HepG2 (cell line): ENCODE measurements around the gene L3MBTL4. TPM values are rescaled to one million over a fixed set of nuclear protein-coding genes. Genes with fewer than 3 reads are reported as not detected.

Source experiments
- ATAC-seq: fragments of 200-7000 bp; cut with Tn5 transposase; 3 replicates; pipeline ENCODE4 v1.9.1; 2020; ENCODE audit warnings: mild to moderate bottlenecking, moderate library complexity
- BruUV-seq: library from RNA; stranded (reverse); fragments of 400-500 nt; replicated peaks from 2 replicates; lab custom pipeline; 2021; lab: Mats Ljungman, UMichigan
- CTCF ChIA-PET: fragments of 300-600 bp; formaldehyde crosslinking; extraction: SDS; loops from one replicate; lab custom pipeline; 2021; ENCODE audit warnings: low total read pairs, inconsistent platforms, low intra/inter-chr PET ratio; lab: Yijun Ruan, JAX
- POLR2A ChIA-PET: fragments of 350-600 bp; sonication (Branson Sonifier 250); formaldehyde crosslinking; loops from one replicate; lab custom pipeline; 2020; ENCODE audit warnings: antibody characterized with exemption, inconsistent platforms; lab: Yijun Ruan, JAX
- DNase-seq: peaks from one replicate; pipeline ENCODE4 v3.0.0-alpha.2; 2015; ENCODE audit warnings: low spot score
- FAIRE-seq: peaks from 3 replicates; lab custom pipeline; 2011; peaks lifted over from hg19 to GRCh38; lab: Jason Lieb, UNC
- H2AFZ ChIP-seq: one replicate; pipeline ENCODE4 v1.6.1; 2011; ENCODE audit warnings: low read length, inconsistent platforms
- H3K27ac ChIP-seq: fragments of 300-600 bp; 3 replicates; pipeline ENCODE4 v1.8.0; 2011; ENCODE audit warnings: mixed run types, mild to moderate bottlenecking, mixed read lengths, low read length, inconsistent platforms; ENCODE audit not compliant: insufficient read depth; ENCODE audit errors: extremely low read length
- H3K27me3 ChIP-seq, 2 experiments: fragments of 200-600 bp in 1 of 2; 2 replicates in 1 of 2; 3 replicates in 1 of 2; pipeline versions ENCODE4 v1.6.0 to v1.8.0; 2011; ENCODE audit warnings: low read length in 2 of 2, mild to moderate bottlenecking in 2 of 2, moderate library complexity in 2 of 2, inconsistent platforms in 1 of 2; ENCODE audit not compliant: insufficient read depth in 2 of 2, control insufficient read depth in 1 of 2
- H3K36me3 ChIP-seq, 2 experiments: fragments of 200-600 bp in 1 of 2; replicated peaks in 1 of 2; 2 replicates in 1 of 2; 3 replicates in 1 of 2; pipeline versions ENCODE4 v1.5.1 to v1.8.0; 2011; ENCODE audit warnings: low read length in 2 of 2, inconsistent platforms in 1 of 2; ENCODE audit not compliant: insufficient read depth in 2 of 2, control insufficient read depth in 1 of 2
- H3K4me1 ChIP-seq: 2 replicates; pipeline ENCODE4 v1.5.1; 2012; ENCODE audit warnings: low read length, inconsistent platforms; ENCODE audit not compliant: insufficient read depth
- H3K4me2 ChIP-seq: 2 replicates; pipeline ENCODE4 v1.6.0; 2011; ENCODE audit warnings: low read depth, low read length, inconsistent platforms
- H3K4me3 ChIP-seq, 3 experiments: fragments of 200-600 bp in 1 of 3; sonication (generic), shearing (Covaris generic) in 1 of 3; replicated peaks in 1 of 3; 2 replicates each; pipeline ENCODE4 v1.5.1; 2011 to 2016; ENCODE audit warnings: low read length in 3 of 3, inconsistent platforms in 2 of 3, low read depth in 2 of 3, mild to moderate bottlenecking in 2 of 3, control low read depth in 1 of 3, mixed read lengths in 1 of 3; ENCODE audit not compliant: insufficient read depth in 1 of 3
- H3K79me2 ChIP-seq: one replicate; pipeline ENCODE4 v1.6.1; 2011; ENCODE audit warnings: low read length, inconsistent platforms; ENCODE audit not compliant: insufficient read depth
- H3K9ac ChIP-seq: 2 replicates; pipeline ENCODE4 v1.6.0; 2011; ENCODE audit warnings: mild to moderate bottlenecking, low read depth, low read length, inconsistent platforms; ENCODE audit not compliant: insufficient read depth
- H3K9me3 ChIP-seq: 2 replicates; pipeline ENCODE4 v1.5.1; 2012; ENCODE audit warnings: mild to moderate bottlenecking, low read length
- H4K20me1 ChIP-seq: 2 replicates; pipeline ENCODE4 v1.6.0; 2011; ENCODE audit warnings: inconsistent platforms, mild to moderate bottlenecking, low read length, moderate library complexity; ENCODE audit not compliant: insufficient read depth
- CAMTA2 ChIP-seq: sonication (generic); formaldehyde crosslinking; IDR thresholded peaks from 2 replicates; pipeline ENCODE4 v1.4.0; 2020; ENCODE audit warnings: mild to moderate bottlenecking, missing genetic modification reagents, borderline replicate concordance
- CCAR2 ChIP-seq: fragments of 200-400 bp; formaldehyde crosslinking; optimal IDR thresholded peaks from 2 replicates; pipeline ENCODE3; 2018; ENCODE audit warnings: low read depth, mild to moderate bottlenecking, low read length, moderate library complexity
- CCDC6 ChIP-seq: sonication (generic); formaldehyde crosslinking; IDR thresholded peaks from 2 replicates; pipeline ENCODE4 v1.8.1; 2022; ENCODE audit warnings: mild to moderate bottlenecking, missing genetic modification reagents, moderate library complexity
- ELF1 ChIP-seq: sonication (generic); formaldehyde crosslinking; IDR thresholded peaks from 2 replicates; pipeline ENCODE4 v1.4.0; 2020; ENCODE audit warnings: missing genetic modification reagents
- MBNL3 ChIP-seq: fragments of 250-450 bp; sonication (Bioruptor Pico); conservative IDR thresholded peaks from 2 replicates; pipeline ENCODE4 v1.8.0; 2022; ENCODE audit warnings: mild to moderate bottlenecking, inconsistent platforms
- NFKB2 ChIP-seq: sonication (generic); formaldehyde crosslinking; IDR thresholded peaks from 2 replicates; pipeline ENCODE4 v1.4.0; 2020; ENCODE audit warnings: missing genetic modification reagents, borderline replicate concordance
- RAD51 ChIP-seq: fragments of 450-650 bp; IDR thresholded peaks from 2 replicates; pipeline ENCODE4 v1.6.1; 2016; ENCODE audit warnings: borderline replicate concordance
- SNRNP70 ChIP-seq: fragments of 200-400 bp; formaldehyde crosslinking; IDR thresholded peaks from 2 replicates; pipeline ENCODE4 v1.6.1; 2017; ENCODE audit warnings: mild to moderate bottlenecking, low read depth, low read length, moderate library complexity
- SP4 ChIP-seq: sonication (generic); formaldehyde crosslinking; IDR thresholded peaks from 2 replicates; pipeline ENCODE4 v1.8.1; 2023; ENCODE audit warnings: mild to moderate bottlenecking, missing genetic modification reagents
- SRSF1 ChIP-seq: fragments of 200-400 bp; formaldehyde crosslinking; optimal IDR thresholded peaks from 2 replicates; pipeline ENCODE3; 2017; ENCODE audit warnings: mild to moderate bottlenecking, low read depth, low read length, moderate library complexity
- TFDP1 ChIP-seq: IDR thresholded peaks from 2 replicates; pipeline ENCODE4 v1.6.1; 2016; ENCODE audit warnings: missing compliant biosample characterization, missing genetic modification reagents, borderline replicate concordance
- ZFP36L2 ChIP-seq: sonication (generic); formaldehyde crosslinking; IDR thresholded peaks from 2 replicates; pipeline ENCODE4 v1.4.0; 2020; ENCODE audit warnings: missing genetic modification reagents
- ZNF460 ChIP-seq: sonication (generic); formaldehyde crosslinking; IDR thresholded peaks from 2 replicates; pipeline ENCODE4 v1.5.1; 2020; ENCODE audit warnings: missing genetic modification reagents, mild to moderate bottlenecking, borderline replicate concordance
- ZNF83 ChIP-seq: sonication (generic); formaldehyde crosslinking; IDR thresholded peaks from 2 replicates; pipeline ENCODE4 v1.4.0; 2020; ENCODE audit warnings: missing genetic modification reagents, mild to moderate bottlenecking, borderline replicate concordance
- WGBS: methylation state at CpG from one replicate; pipeline ENCODE4 v1.1.6; 2017; ENCODE audit warnings: low lambda C conversion rate; 5-methylcytosine and 5-hydroxymethylcytosine counted together
- in situ Hi-C: cut with HindIII; loops from 2 replicates; pipeline ENCODE4 v1.10.0; 2017; ENCODE audit warnings: low pct_unique_long_range_greater_than_20kb; ENCODE audit not compliant: extremely low pct_ligation_motif_present
- intact Hi-C: fragments of 100-400 bp; cut with micrococcal nuclease; formaldehyde crosslinking; loops from one replicate; pipeline ENCODE4 v1.10.0; 2022; ENCODE audit not compliant: unreplicated experiment
- polyA plus RNA-seq, 8 experiments: library from polyadenylated mRNA; depleted of rRNA in 3 of 8; stranded (reverse) in 7 of 8; unstranded in 1 of 8; fragments of >200 nt; fragmentation: Illumina TruSeq in 4 of 8; extraction: Trizol in 4 of 8; gene quantifications; 2 replicates each; pipeline versions ENCODE4 v1.2.1 to v1.2.3, GENCODE V29; 2011 to 2016; ENCODE audit warnings: low read depth in 4 of 8, missing spikeins in 1 of 8, mixed read lengths in 1 of 8; ENCODE audit not compliant: insufficient read depth in 1 of 8
- total RNA-seq, 5 experiments: library from RNA; depleted of rRNA; stranded (reverse); fragments of >200 nt; fragmentation: Illumina TruSeq; extraction: Trizol; gene quantifications; 2 replicates each; pipeline ENCODE4 v1.2.3, GENCODE V29; 2016; ENCODE audit warnings: low read depth in 1 of 5

L3MBTL4 gene
- total and polyA plus RNA-seq, 2 of the 13 experiments (the other 11 are each of a cell fraction or from before 2014, with no cell fraction given): 10.8 to 13.3 TPM

- TF ChIP-seq TFDP1 (CRISPR knock-in tag): no peak
Measured at GRCh38 chr18:5983488-5983887, 431.2 kb downstream of the L3MBTL4 start (continued).

- no peak overlapping the region for H3K27ac ChIP-seq
- H3K79me2 ChIP-seq: no peaks in the 10 kb centered on the region
- H3K9ac ChIP-seq: no peak overlapping the region
- FAIRE-seq: no peak
- intact Hi-C loops (no loop called here), in situ Hi-C loops (no loop called here)
- H3K4me3 ChIP-seq: no peak overlapping the region
- H2AFZ ChIP-seq: no peak overlapping the region
- no TSS peak for BruUV-seq
- no peaks in the 10 kb centered on the region for H3K9me3 ChIP-seq
- H3K36me3 ChIP-seq: no peaks in the 10 kb centered on the region; a peak in 1 of 5 replicates
- TF ChIP-seq ZNF83 (CRISPR knock-in tag): no peak
- no peak for TF ChIP-seq NFKB2
- TF ChIP-seq CAMTA2: no peak
- no peak for TF ChIP-seq ELF1 (CRISPR knock-in tag)
- ATAC-seq: no peak
- H3K4me2 ChIP-seq: no peak overlapping the region
- no peaks in the 10 kb centered on the region for H4K20me1 ChIP-seq
- ChIA-PET CTCF (no interaction called here), POLR2A (no interaction called here)
- 94% methylated on average over 3 of the region's 3 CpGs for WGBS
- no peak for DNase-seq
- no peaks in the 10 kb centered on the region for H3K27me3 ChIP-seq
- peaks cover 15% of the 10 kb centered on the region; the same call in 1 of the 2 replicates for H3K4me1 ChIP-seq
Measured at GRCh38 chr18:5982332-5982731, 432.4 kb downstream of the L3MBTL4 start.

- 93% methylated on average over 5 of the region's 5 CpGs for WGBS
- TF ChIP-seq SRSF1 (no peak), ZNF460 (CRISPR knock-in tag) (no peak), MBNL3 (no peak), SNRNP70 (no peak), ZFP36L2 (no peak), SP4 (CRISPR knock-in tag) (no peak), CCDC6 (CRISPR knock-in tag) (no peak), RAD51 (no peak), CCAR2 (no peak)
- CTCF ChIA-PET: no interaction called here
- BruUV-seq: no TSS peak
- no peak overlapping the region for H3K4me3 ChIP-seq
- no peaks in the 10 kb centered on the region for H3K9me3 ChIP-seq
- H3K79me2 ChIP-seq: no peaks in the 10 kb centered on the region
- no peak overlapping the region for H3K9ac ChIP-seq
- H2AFZ ChIP-seq: no peak overlapping the region
- no peaks in the 10 kb centered on the region for H4K20me1 ChIP-seq
- DNase-seq: no peak
- peaks cover 0 to 2% of the 10 kb centered on the region in 2 experiments; a peak in 2 of 5 replicates for H3K36me3 ChIP-seq
- no peak overlapping the region for H3K27ac ChIP-seq
- in situ Hi-C loops: no loop called here
- no peak for ATAC-seq
- peaks cover 15% of the 10 kb centered on the region; the same call in 1 of the 2 replicates for H3K4me1 ChIP-seq
- intact Hi-C loops: no loop called here
- POLR2A ChIA-PET: interaction anchor here (0.7 kb wide), 1 partner anchor 19 kb away, joined by 3 read pairs; no protein-coding TSS in a partner anchor
- no peaks in the 10 kb centered on the region for H3K27me3 ChIP-seq
- H3K4me2 ChIP-seq: no peak overlapping the region
- no peak for FAIRE-seq
Measured at GRCh38 chr18:5980721-5981120, 434.0 kb downstream of the L3MBTL4 start.
